HG03064 (cell line): ENCODE data around the gene GTF3A.
A peak's percentile ranks its signal among the peaks of the same experiment; 100 is the strongest.

Source experiments
- ATAC-seq: cut with Tn5 transposase; IDR thresholded peaks from one replicate; pipeline ENCODE4 v1.9.1; 2021; ENCODE audit warnings: low read depth; ENCODE audit not compliant: unreplicated experiment

GTF3A gene

GRCh38 chr13:27446986-27447583 lies 22.7 kb downstream of the GTF3A start:
- no peak for ATAC-seq

GRCh38 chr13:27448308-27448707 lies 23.9 kb downstream of the GTF3A start:
- ATAC-seq, result no peak

- no peak for ATAC-seq
These were observed 24.7 kb downstream of the GTF3A start for GRCh38 chr13:27449081-27449603.

- peak; percentile 86 for ATAC-seq
These were observed 25.8 kb downstream of the GTF3A start, which contains the start of gene MTIF3 for GRCh38 chr13:27449936-27450828. MTIF3 (minus strand) TSS chr13:27450564; CDS start chr13:27440448, 10,116 bp downstream.

- no peak for ATAC-seq
These were observed 26.6 kb downstream of the GTF3A start for GRCh38 chr13:27450921-27451471.

- ATAC-seq, result no peak
These were observed 31.0 kb downstream of the GTF3A start for GRCh38 chr13:27455331-27455855.

- ATAC-seq, result no peak
These were observed 37.6 kb downstream of the GTF3A start for GRCh38 chr13:27461940-27462584.

GRCh38 chr13:27463500-27463899 lies 39.1 kb downstream of the GTF3A start:
- no peak for ATAC-seq

GRCh38 chr13:27465611-27466010 lies 41.2 kb downstream of the GTF3A start:
- no peak for ATAC-seq

GRCh38 chr13:27466513-27466912 lies 42.1 kb downstream of the GTF3A start:
- ATAC-seq, result no peak

- no peak for ATAC-seq
These were observed 45.8 kb downstream of the GTF3A start for GRCh38 chr13:27470075-27470820.

GRCh38 chr13:27472441-27472840 lies 48.0 kb downstream of the GTF3A start:
- ATAC-seq, result no peak

GRCh38 chr13:27472941-27473340 lies 48.5 kb downstream of the GTF3A start:
- ATAC-seq, result no peak

GRCh38 chr13:27474751-27475268 lies 50.4 kb downstream of the GTF3A start:
- ATAC-seq, result no peak

- no peak for ATAC-seq
These were observed 52.7 kb downstream of the GTF3A start for GRCh38 chr13:27476943-27477703.

GRCh38 chr13:27481766-27482165 lies 57.3 kb downstream of the GTF3A start:
- no peak for ATAC-seq

- ATAC-seq, result peak; percentile 96
These were observed 58.6 kb downstream of the GTF3A start for GRCh38 chr13:27482983-27483382.

- ATAC-seq, result no peak
These were observed 59.0 kb downstream of the GTF3A start for GRCh38 chr13:27483421-27483820.
